GM12801 (cell line): Measurements from ENCODE around the gene CACHD1.

Experiments used
- CTCF ChIP-seq: IDR thresholded peaks from one replicate; pipeline ENCODE4 v1.5.1; 2011; ENCODE audit warnings: control low read depth; ENCODE audit not compliant: insufficient read length; ENCODE audit errors: extremely low read depth

The CACHD1 gene

GRCh38 chr1:64516301-64516700, 46.4 kb downstream of the CACHD1 start:
- TF ChIP-seq CTCF = no peak

GRCh38 chr1:64516803-64517568, 47.1 kb downstream of the CACHD1 start:
- TF ChIP-seq CTCF = no peak

- TF ChIP-seq CTCF = no peak
Observed at GRCh38 chr1:64517640-64518039, 47.7 kb downstream of the CACHD1 start.

GRCh38 chr1:64518692-64519481, 49.0 kb downstream of the CACHD1 start:
- no peak for TF ChIP-seq CTCF

- no peak for TF ChIP-seq CTCF
Observed at GRCh38 chr1:64519901-64520300, 50.0 kb downstream of the CACHD1 start.

GRCh38 chr1:64522740-64523139, 52.8 kb downstream of the CACHD1 start:
- TF ChIP-seq CTCF = no peak

GRCh38 chr1:64523413-64524337, 53.7 kb downstream of the CACHD1 start:
- TF ChIP-seq CTCF = no peak
